Measurements from ENCODE around the gene KCNF1.

- TF ChIP-seq CTCF (IDR thresholded peaks at IDR 0.05) (no peak), POLR2A (IDR thresholded peaks at IDR 0.05) (no peak)
Measured at GRCh38 chr2:10948606-10949230, 37.0 kb downstream of the KCNF1 start.

Data from esophagus squamous epithelium (tissue), 4 donors.